Brain microvascular endothelial cell (primary cell): ENCODE measurements around the gene LRRC32.
"Not testable (repeated sequence)": the region's sequence is repeated elsewhere in the genome, so short reads cannot be mapped to it uniquely, and the experiment has no call there.

ENCODE experiments used
- DNase-seq: peaks from one replicate; pipeline ENCODE4 v3.0.0-alpha.2; 2020
- H3K27ac ChIP-seq: fragments of 250-450 bp; sonication (Bioruptor Pico); 2 replicates; pipeline ENCODE4 v1.5.1; 2020; ENCODE audit warnings: mild to moderate bottlenecking, moderate library complexity
- H3K27me3 ChIP-seq: fragments of 250-450 bp; sonication (Bioruptor Pico); replicated peaks from 2 replicates; pipeline ENCODE4 v1.5.1; 2020; ENCODE audit warnings: mild to moderate bottlenecking
- H3K36me3 ChIP-seq: fragments of 250-450 bp; sonication (Bioruptor Pico); replicated peaks from 2 replicates; pipeline ENCODE4 v1.5.1; 2020; ENCODE audit warnings: mild to moderate bottlenecking
- H3K4me3 ChIP-seq: 2 replicates; pipeline ENCODE4 v1.5.1; 2011; ENCODE audit warnings: low read depth, mild to moderate bottlenecking, control low read depth, low read length, moderate library complexity
- CTCF ChIP-seq: IDR thresholded peaks from 2 replicates; pipeline ENCODE4 v1.5.1; 2011; ENCODE audit warnings: low read depth, mild to moderate bottlenecking, moderate library complexity, low read length, control low read depth, inconsistent platforms; ENCODE audit errors: missing control alignments
- in situ Hi-C: cut with HindIII; loops from 2 replicates; pipeline ENCODE4 v1.10.0; 2017; ENCODE audit warnings: low sequenced_read_pairs, low pct_ligation_motif_present

LRRC32 gene

GRCh38 chr11:76649851-76650372, 20.6 kb downstream of the LRRC32 start:
- Histone ChIP-seq H3K36me3 (no peaks in the 10 kb centered on the region), H3K27me3 (no peaks in the 10 kb centered on the region), H3K4me3 (no peak overlapping the region), H3K27ac (no peak overlapping the region)
- no peak for TF ChIP-seq CTCF
- in situ Hi-C loops: no loop called here
- no peak for DNase-seq

- DNase-seq: no peak
- TF ChIP-seq CTCF: no peak
- Histone ChIP-seq H3K4me3 (no peak overlapping the region), H3K36me3 (no peaks in the 10 kb centered on the region), H3K27ac (no peak overlapping the region), H3K27me3 (no peaks in the 10 kb centered on the region)
- in situ Hi-C loops: no loop called here
Measured at GRCh38 chr11:76649011-76649410, 21.5 kb downstream of the LRRC32 start.

GRCh38 chr11:76648061-76648460, 22.5 kb downstream of the LRRC32 start:
- H3K27ac ChIP-seq: no peak overlapping the region
- TF ChIP-seq CTCF: no peak
- H3K36me3 ChIP-seq: no peaks in the 10 kb centered on the region
- no peak for DNase-seq
- H3K4me3 ChIP-seq: no peak overlapping the region
- in situ Hi-C loops: no loop called here
- H3K27me3 ChIP-seq: no peaks in the 10 kb centered on the region

GRCh38 chr11:76646882-76647534, 23.5 kb downstream of the LRRC32 start:
- no peak for DNase-seq
- H3K27ac ChIP-seq: no peak overlapping the region
- H3K27me3 ChIP-seq: no peaks in the 10 kb centered on the region
- H3K36me3 ChIP-seq: no peaks in the 10 kb centered on the region
- no peak overlapping the region for H3K4me3 ChIP-seq
- in situ Hi-C loops: no loop called here
- TF ChIP-seq CTCF: no peak

GRCh38 chr11:76644591-76644990, 26.0 kb downstream of the LRRC32 start:
- in situ Hi-C loops: no loop called here

GRCh38 chr11:76643711-76644110, 26.8 kb downstream of the LRRC32 start:
- H3K4me3 ChIP-seq, in situ Hi-C loops, H3K27me3 ChIP-seq, DNase-seq, H3K36me3 ChIP-seq, H3K27ac ChIP-seq: not testable (repeated sequence)

More at GRCh38 chr11:76644591-76644990, 26.0 kb downstream of the LRRC32 start:
- DNase-seq: no peak
- H3K27me3 ChIP-seq: no peaks in the 10 kb centered on the region
- no peak for TF ChIP-seq CTCF
- H3K36me3 ChIP-seq: no peaks in the 10 kb centered on the region
- no peak overlapping the region for H3K27ac ChIP-seq
- no peak overlapping the region for H3K4me3 ChIP-seq
